HG03025 (cell line): ENCODE measurements around the gene PPP2R2D.

ENCODE experiments used
- ATAC-seq: cut with Tn5 transposase; IDR thresholded peaks from one replicate; pipeline ENCODE4 v1.9.1; 2021; ENCODE audit warnings: mild to moderate bottlenecking, moderate library complexity; ENCODE audit not compliant: unreplicated experiment, low FRiP score

The PPP2R2D gene

DNA sequence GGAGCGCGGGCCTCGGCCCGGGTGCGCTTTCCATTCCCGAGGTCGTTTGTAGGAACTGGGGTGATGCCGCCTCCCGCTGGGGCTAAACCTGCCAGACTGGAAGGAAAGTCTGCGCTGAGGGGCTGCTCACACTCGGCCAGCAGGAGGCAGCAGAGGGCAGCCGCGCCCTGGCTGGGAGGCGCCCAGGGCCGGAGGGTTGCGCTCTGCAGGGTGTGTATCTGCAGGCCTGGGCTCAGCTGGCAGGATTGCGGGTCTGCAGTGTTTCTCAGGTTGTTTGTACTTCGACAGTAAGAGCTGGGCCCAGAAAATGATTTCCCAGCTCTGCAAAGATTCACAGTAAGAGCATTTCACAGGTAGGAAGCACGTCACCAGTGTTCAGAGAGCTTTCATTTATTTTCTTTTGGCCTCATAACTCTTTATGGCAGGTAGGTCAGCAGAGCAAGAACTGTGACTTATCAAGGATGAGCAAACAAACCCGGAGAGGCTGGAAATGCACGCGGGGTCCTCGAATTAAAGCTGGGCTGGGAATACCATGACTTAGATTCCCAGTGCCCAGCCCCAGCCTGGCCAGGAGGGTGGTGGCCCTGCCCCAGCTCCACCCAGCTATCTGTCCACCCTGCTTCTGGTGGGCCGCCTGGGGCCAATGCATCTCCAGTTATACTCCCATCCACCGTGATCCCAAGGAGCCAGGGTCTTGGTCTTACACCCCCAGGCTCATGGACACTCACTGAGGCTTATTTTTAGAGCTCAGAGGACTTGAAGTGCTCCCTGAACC, 15.2 kb upstream of the PPP2R2D start:
- peak; percentile 92 for ATAC-seq

- no peak for ATAC-seq
These were observed 14.6 kb upstream of the PPP2R2D start for GRCh38 chr10:131886237-131886636.

GRCh38 chr10:131888186-131888604, 12.6 kb upstream of the PPP2R2D start:
- ATAC-seq = no peak

GRCh38 chr10:131889755-131890154, 11.1 kb upstream of the PPP2R2D start:
- no peak for ATAC-seq

- no peak for ATAC-seq
These were observed 10.3 kb upstream of the PPP2R2D start for GRCh38 chr10:131890276-131891195.

GRCh38 chr10:131891196-131891928, 9.4 kb upstream of the PPP2R2D start:
- no peak for ATAC-seq

GRCh38 chr10:131891929-131892805, 8.6 kb upstream of the PPP2R2D start:
- ATAC-seq = no peak

DNA sequence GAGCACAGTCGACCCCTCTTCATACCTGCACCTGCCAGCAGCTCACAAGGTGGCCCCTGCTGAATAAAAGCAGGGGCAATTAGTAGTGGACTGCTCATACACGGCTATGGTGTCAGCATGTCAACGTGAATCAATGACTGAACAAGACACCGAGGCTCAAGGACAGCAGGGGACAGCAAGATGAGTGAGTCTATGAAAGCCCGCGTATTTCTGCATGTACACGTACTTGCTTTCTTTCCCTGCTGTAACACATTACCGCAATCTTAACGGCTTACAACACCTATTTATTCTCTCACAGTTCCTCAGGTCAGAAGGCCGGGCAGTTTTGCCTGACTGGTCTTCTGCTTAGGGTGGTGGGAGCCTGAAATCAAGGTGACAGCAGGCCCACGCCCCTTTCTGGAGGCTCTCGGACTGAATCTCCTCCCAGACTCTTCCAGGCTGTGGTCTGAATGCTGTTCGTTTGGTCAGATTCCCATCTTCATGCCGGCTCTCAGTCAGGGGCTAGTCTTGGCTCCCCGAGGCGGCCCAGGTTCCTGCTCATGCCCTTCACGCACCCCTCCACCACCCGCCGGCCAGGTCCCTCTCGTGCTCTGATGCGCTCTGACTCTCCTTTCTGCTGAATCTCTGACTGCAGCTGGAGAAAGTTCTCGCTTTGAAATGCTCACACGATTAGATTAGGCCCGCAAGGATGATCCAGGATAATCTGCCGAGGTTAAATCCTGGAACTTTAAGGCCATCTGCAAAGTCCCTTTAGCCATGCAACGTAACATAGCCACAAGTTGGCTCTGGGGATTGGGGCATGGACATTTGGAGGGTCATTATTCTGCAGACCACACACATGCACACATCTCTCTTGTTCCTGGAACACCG, 7.8 kb upstream of the PPP2R2D start:
- ATAC-seq = no peak

DNA sequence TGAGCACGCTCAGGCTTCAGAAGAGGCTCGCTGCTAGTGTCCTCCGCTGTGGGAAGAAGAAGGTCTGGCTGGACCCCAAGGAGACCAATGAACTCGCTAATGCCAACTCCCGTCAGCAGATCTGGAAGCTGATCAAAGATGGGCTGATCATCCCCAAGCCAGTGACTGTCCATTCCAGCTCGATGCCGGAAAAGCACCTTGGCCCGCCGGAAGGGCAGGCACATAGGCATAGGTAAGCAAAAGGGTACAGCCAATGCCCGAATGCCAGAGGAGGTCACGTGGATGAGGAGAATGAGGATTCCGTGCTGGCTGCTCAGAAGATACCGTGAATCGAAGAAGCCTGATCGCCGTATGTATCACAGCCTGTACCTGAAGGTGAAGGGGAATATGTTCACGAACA, 5.7 kb upstream of the PPP2R2D start:
- no peak for ATAC-seq

GRCh38 chr10:131896403-131896802, 4.4 kb upstream of the PPP2R2D start:
- ATAC-seq = no peak

DNA sequence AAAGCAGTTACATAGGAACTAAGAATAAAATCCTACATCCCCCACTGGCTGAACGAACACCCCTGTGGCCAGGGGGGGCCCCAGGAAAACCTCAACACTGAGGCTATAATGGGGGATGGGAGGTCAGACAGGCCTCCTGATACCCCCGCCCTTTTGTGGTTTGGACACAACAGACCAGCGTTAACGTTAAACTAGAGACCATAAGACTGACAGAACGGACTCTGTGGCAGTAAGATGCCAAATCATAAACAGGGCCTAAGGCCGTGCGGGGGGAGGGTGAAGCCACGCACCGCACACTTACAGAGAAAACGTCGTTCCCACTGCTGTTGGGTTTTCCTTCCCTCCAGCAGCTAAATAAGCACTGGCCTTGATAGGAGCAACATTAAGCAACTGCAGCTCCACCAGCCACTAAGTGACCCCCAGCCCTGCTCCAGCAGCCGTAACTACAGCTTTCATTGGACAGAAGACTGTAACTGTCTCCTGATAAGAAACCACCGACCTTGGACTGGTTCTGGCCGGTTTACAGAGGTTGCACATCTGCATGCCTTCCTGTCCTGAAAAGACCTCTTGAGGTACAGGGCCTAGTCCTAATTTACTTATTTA, 3.4 kb upstream of the PPP2R2D start:
- ATAC-seq = no peak

DNA sequence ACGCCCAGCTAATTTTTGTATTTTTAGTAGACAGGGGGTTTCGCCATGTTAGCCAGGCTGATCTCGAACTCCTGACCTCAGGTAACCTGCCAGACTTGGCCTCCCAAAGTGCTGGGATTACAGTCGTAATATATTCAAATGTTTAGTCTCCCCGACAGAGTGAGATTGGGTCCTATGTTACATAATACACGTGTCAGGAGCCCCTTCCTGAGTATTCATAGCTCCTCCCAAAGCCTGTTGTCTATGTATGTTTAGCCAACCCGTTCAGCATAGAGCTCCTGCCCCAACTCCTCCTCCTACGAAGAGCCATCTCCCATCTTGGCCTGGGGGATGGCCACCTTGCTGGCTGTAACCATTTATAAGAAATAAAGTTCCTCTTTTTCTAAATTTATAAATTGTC, 2.7 kb upstream of the PPP2R2D start:
- ATAC-seq = no peak

DNA sequence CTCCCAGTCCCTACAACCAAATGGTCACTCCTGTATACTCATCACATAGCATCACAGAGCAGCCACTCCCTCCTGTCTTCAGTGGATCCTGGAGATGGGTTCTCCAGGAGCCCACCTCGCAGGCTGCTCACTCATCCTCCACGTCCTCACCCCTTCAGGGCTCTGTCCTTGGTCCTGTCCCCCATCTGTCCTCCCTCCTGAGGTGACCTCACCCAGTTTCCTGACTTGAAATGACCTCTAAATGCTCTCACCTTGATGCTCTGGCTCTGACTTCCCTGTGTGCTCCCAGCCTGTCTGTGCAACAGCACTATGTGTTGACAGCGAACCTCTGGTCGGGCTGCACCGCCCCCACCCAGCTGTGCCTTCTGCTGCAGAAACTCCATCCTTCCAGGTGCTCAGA, 2.1 kb upstream of the PPP2R2D start:
- ATAC-seq = no peak

DNA sequence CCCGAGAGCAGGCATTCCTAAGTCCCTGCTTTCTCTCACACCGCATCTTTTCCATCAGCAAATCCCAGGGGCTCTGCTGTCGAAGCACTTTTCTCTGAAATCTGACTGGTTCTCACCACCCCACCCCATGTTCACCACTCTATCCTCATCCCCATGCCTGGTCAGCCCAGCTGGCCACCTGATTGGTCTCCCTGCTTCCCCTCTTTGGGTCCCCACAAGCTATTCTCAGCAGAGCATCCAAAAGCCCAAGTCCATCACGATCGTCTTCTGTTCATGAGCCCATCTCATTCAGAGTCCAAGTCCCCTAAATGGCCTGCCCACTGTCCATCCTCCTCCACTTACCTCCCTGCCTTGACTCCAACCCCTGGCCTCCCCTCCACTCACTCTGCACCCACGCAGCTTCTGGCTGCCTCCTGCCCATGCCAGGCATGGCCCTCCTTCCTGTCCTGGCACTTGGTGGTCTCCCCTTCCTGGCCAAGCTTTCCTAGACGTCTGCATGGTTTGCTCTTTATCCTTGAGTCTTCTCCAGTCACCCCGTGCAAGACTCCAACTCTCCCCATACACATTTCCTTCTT, 1.6 kb upstream of the PPP2R2D start:
- no peak for ATAC-seq

DNA sequence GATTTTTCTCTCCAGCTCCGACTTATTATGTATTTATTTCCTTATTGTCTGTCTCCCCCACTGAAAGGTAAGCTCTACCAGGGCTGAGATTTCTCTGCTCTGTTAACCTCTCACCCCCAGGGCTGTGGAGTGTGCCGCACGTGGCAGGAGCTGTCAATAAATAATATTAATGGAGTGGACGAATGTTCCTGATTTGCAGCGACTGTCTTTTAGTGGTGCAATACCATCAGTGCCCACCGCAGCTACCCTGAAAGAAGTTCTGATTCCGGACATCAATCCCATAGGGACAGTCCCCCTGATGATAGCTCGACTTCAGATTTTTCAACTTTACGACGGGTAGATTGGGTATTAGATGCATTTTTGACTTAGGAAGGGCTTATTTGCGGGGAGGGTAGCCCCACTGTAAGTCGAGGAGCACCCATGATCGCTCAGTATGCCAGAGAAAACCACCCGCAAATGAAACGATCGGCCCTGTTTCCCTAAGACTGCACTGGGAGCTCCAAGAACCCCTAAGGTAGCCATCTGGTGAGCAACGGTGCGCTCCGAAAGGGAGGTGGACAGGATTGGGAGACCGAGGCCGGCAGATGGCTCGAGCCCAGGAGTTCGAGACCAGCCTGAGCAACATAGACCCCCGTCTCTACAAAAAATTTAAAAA, 986 bp upstream of the PPP2R2D start:
- peak; percentile 0 for ATAC-seq

GRCh38 chr10:131901181-131901829, 497 bp downstream of the PPP2R2D start:
- peak; percentile 29 for ATAC-seq

DNA sequence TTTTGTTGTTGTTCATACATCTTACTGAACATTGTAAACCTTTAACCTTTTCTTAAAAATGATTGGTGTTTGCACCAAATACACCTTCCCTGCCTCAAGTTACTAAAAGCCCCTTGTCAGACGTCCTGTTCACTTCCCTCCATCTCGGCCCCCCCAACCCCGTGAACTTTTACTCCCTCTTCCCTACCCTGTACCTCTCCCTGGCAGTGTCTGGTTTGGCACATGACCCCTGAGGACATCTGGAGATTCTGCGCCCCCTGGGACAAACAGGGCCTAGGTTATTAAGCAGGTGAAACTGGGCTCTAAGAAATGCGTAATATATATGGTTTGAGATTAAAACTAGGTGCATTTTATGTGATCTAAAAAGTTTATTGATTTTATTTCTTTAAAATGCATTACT, 1.4 kb downstream of the PPP2R2D start:
- no peak for ATAC-seq
